K562 (cell line): ENCODE measurements around the gene TNIP2. TPM values are rescaled to one million over a fixed set of nuclear protein-coding genes. Genes with fewer than 3 reads are reported as not detected.
A peak's percentile ranks its signal among the peaks of the same experiment; 100 is the strongest.

Experiments
- CREB1 ChIP-seq, 2 experiments: sonication (generic) in 1 of 2; formaldehyde crosslinking in 1 of 2; IDR thresholded peaks; 2 replicates each; pipeline versions ENCODE4 v1.6.1 to v1.8.0; 2012 to 2022; ENCODE audit warnings: inconsistent platforms in 1 of 2, mild to moderate bottlenecking in 1 of 2, missing genetic modification reagents in 1 of 2, moderate library complexity in 1 of 2
- DPF2 ChIP-seq: fragments of 450-650 bp; IDR thresholded peaks from 2 replicates; pipeline ENCODE4 v1.6.1; 2016
- HDAC1 ChIP-seq, 2 experiments: fragments of 450-650 bp; IDR thresholded peaks; 2 replicates each; pipeline ENCODE4 v1.6.1; 2016 to 2017; ENCODE audit warnings: inconsistent platforms in 1 of 2, mild to moderate bottlenecking in 1 of 2, moderate library complexity in 1 of 2
- HDAC2 ChIP-seq: fragments of 450-650 bp; IDR thresholded peaks from 2 replicates; pipeline ENCODE4 v1.6.1; 2016; ENCODE audit warnings: mild to moderate bottlenecking
- JUND ChIP-seq, 2 experiments: IDR thresholded peaks; 2 replicates in 1 of 2; 3 replicates in 1 of 2; pipeline ENCODE4 v1.6.1; 2011; ENCODE audit warnings: borderline replicate concordance in 2 of 2, low read depth in 2 of 2, low read length in 2 of 2, improper control_type of control experiment in 1 of 2, missing biosample characterization in 1 of 2, missing genetic modification characterization in 1 of 2, missing genetic modification reagents in 1 of 2
- MEIS2 ChIP-seq: fragments of 450-650 bp; IDR thresholded peaks from 2 replicates; pipeline ENCODE4 v1.6.1; 2014; ENCODE audit warnings: mild to moderate bottlenecking; ENCODE audit not compliant: partially characterized antibody
- MIER1 ChIP-seq: fragments of 450-650 bp; IDR thresholded peaks from 2 replicates; pipeline ENCODE4 v1.6.1; 2016; ENCODE audit warnings: antibody characterized with exemption, mild to moderate bottlenecking, low read depth
- MTA3 ChIP-seq: fragments of 450-650 bp; formaldehyde crosslinking; IDR thresholded peaks from 2 replicates; pipeline ENCODE4 v1.6.1; 2017; ENCODE audit warnings: mild to moderate bottlenecking, borderline replicate concordance
- NEUROD1 ChIP-seq: fragments of 150-350 bp; IDR thresholded peaks from 2 replicates; pipeline ENCODE4 v1.6.1; 2014; ENCODE audit warnings: borderline replicate concordance, low read length, low read depth; ENCODE audit not compliant: partially characterized antibody
- NR1H2 ChIP-seq: sonication (generic); formaldehyde crosslinking; IDR thresholded peaks from 2 replicates; pipeline ENCODE4 v1.4.0; 2020; ENCODE audit warnings: mild to moderate bottlenecking, missing genetic modification reagents
- POLR2AphosphoS2 ChIP-seq: IDR thresholded peaks from 2 replicates; pipeline ENCODE4 v1.6.1; 2012; ENCODE audit warnings: low read length, improper control_type of control experiment
- TOE1 ChIP-seq, 2 experiments: fragments of 450-650 bp in 1 of 2; sonication (generic) in 1 of 2; formaldehyde crosslinking in 1 of 2; IDR thresholded peaks; 2 replicates each; pipeline versions ENCODE4 v1.7.1 to v1.8.0; 2016 to 2022; ENCODE audit warnings: borderline replicate concordance in 2 of 2, mild to moderate bottlenecking in 2 of 2, antibody characterized with exemption in 1 of 2, inconsistent platforms in 1 of 2, low read depth in 1 of 2, missing genetic modification reagents in 1 of 2, moderate library complexity in 1 of 2
- XRCC3 ChIP-seq: fragments of 450-650 bp; IDR thresholded peaks from 2 replicates; pipeline ENCODE4 v1.6.1; 2017; ENCODE audit warnings: mild to moderate bottlenecking, moderate library complexity
- ZNF778 ChIP-seq: fragments of 450-650 bp; formaldehyde crosslinking; IDR thresholded peaks from 2 replicates; pipeline ENCODE4 v1.4.0; 2020; ENCODE audit warnings: mild to moderate bottlenecking, moderate library complexity
- polyA plus RNA-seq, 8 experiments: library from polyadenylated mRNA; depleted of rRNA in 4 of 8; stranded (reverse) in 5 of 8; unstranded in 3 of 8; fragments of >200 nt; fragmentation: Nextera tagmentation in 2 of 8; fragmentation: Illumina TruSeq in 1 of 8; extraction: Ambion mirVana in 2 of 8; extraction: Trizol in 1 of 8; gene quantifications; 2 replicates each; pipeline versions ENCODE4 v1.2.1 to v1.2.3, GENCODE V29; 2011 to 2014; ENCODE audit warnings: inconsistent platforms in 1 of 8, missing spikeins in 1 of 8
- total RNA-seq, 7 experiments: library from RNA; depleted of rRNA in 6 of 7; stranded (reverse); fragments of >200 nt in 6 of 7; fragmentation: Illumina TruSeq in 2 of 7; extraction: Trizol in 2 of 7; gene quantifications; 2 replicates each; pipeline versions ENCODE4 v1.2.1 to v1.2.3, GENCODE V29; 2011 to 2021; ENCODE audit warnings: low replicate concordance in 1 of 7
- TF ChIP-seq, protein P1 (sequence below), 3 experiments: IDR thresholded peaks in 2 of 3; conservative IDR thresholded peaks in 1 of 3; 2 replicates each; pipeline ENCODE4 v1.5.1; 2011 to 2012; ENCODE audit warnings: low read length in 3 of 3, mild to moderate bottlenecking in 3 of 3, control low read depth in 2 of 3, improper control_type of control experiment in 1 of 3, inconsistent platforms in 1 of 3, low read depth in 1 of 3, mixed read lengths in 1 of 3, moderate library complexity in 1 of 3; ENCODE audit not compliant: insufficient read depth in 2 of 3
- TF ChIP-seq, protein P2 (sequence below), 2 experiments: fragments of 450-650 bp; conservative IDR thresholded peaks; 2 replicates each; pipeline ENCODE4 v1.6.1; 2017; ENCODE audit warnings: mild to moderate bottlenecking in 2 of 2, moderate library complexity in 2 of 2
- TF ChIP-seq, protein P3 (sequence below), 2 experiments: fragments of 450-650 bp in 1 of 2; sonication (generic) in 1 of 2; formaldehyde crosslinking in 1 of 2; IDR thresholded peaks in 1 of 2; conservative IDR thresholded peaks in 1 of 2; 2 replicates each; pipeline versions ENCODE4 v1.6.1 to v1.8.1; 2016 to 2023; ENCODE audit warnings: mild to moderate bottlenecking in 2 of 2, moderate library complexity in 2 of 2, inconsistent platforms in 1 of 2, missing genetic modification reagents in 1 of 2
- TF ChIP-seq, protein P4 (sequence below): sonication (generic); formaldehyde crosslinking; IDR thresholded peaks from 2 replicates; pipeline ENCODE4 v1.8.1; 2023; ENCODE audit warnings: mild to moderate bottlenecking, missing genetic modification reagents

Gene TNIP2
- total and polyA plus RNA-seq, 9 of the 15 experiments (the other 6 are each of a cell fraction or from before 2014, with no cell fraction given) = 0.61 to 42.6 (median 19.5) TPM

DNA sequence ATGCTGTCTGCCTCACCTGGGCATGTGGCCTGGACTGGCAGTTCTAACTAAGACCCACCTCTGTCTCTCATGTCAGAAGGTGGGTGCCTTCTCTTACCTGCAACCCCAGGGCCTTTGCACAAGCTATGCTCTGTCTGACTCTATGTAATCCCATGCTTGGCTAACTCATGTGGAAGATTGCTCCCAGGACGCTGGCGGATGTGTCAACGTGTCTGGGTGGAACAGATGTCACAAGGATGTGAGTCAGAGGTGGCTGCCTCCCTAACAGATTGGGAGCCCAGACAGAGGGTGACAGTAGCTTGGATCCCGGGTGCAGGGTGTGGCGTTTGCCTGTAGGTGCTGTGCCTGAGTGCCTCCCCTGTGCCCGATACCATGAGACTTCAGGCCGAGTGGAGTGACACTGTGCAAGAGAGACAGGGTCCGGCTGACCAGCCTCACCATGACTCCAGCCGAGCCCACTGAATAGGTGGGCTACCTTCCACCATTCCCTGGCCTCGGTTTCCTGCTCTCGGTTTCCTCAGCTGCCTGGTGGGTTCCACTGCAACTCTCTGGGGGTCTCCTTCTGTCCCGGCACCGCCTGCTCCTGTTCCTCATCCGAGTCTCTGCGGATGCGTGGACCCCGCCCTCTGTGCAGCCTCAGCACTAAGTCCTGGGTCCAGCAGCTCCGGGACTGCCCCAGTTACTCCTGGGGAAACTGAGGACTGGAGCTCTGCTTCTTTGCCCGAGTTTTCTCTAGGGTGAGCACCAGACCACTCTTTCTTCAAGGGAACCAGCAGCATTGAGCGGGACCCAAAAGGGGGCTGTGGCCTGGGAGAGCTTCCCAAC lies 47.7 kb upstream of the TNIP2 start (continued):
- TF ChIP-seq JUND (IDR thresholded peaks at IDR 0.05; ENCODE audit: borderline replicate concordance, low read depth, low read length) (peak; percentile 90), JUND (tag; IDR thresholded peaks at IDR 0.05; ENCODE audit: borderline replicate concordance, low read depth, low read length) (peak; percentile 77; the same call in 2 of the 3 replicates), POLR2AphosphoS2 (no peak), TOE1 (IDR thresholded peaks at IDR 0.05; ENCODE audit: borderline replicate concordance) (peak; percentile 67; the same call in 1 of the 2 replicates), TOE1 (CRISPR knock-in tag; IDR thresholded peaks at IDR 0.05; ENCODE audit: borderline replicate concordance, low read depth) (no peak), HDAC2 (peak; percentile 58; the same call in 1 of the 2 replicates), CREB1 (IDR thresholded peaks at IDR 0.05) (no peak), CREB1 (CRISPR knock-in tag; IDR thresholded peaks at IDR 0.05) (peak; percentile 60; the same call in 1 of the 2 replicates), MTA3 (no peak), NEUROD1 (peak; percentile 52), MIER1 (no peak), NR1H2 (CRISPR knock-in tag) (no peak), HDAC1 (IDR thresholded peaks at IDR 0.05) (peak in 1 of 2 experiments; percentile 47; a peak in 1 of 4 replicates), MEIS2 (peak; percentile 37), XRCC3 (no peak), ZNF778 (CRISPR knock-in tag) (no peak), DPF2 (peak; percentile 55; the same call in 1 of the 2 replicates)
- TF ChIP-seq, protein P1, sequence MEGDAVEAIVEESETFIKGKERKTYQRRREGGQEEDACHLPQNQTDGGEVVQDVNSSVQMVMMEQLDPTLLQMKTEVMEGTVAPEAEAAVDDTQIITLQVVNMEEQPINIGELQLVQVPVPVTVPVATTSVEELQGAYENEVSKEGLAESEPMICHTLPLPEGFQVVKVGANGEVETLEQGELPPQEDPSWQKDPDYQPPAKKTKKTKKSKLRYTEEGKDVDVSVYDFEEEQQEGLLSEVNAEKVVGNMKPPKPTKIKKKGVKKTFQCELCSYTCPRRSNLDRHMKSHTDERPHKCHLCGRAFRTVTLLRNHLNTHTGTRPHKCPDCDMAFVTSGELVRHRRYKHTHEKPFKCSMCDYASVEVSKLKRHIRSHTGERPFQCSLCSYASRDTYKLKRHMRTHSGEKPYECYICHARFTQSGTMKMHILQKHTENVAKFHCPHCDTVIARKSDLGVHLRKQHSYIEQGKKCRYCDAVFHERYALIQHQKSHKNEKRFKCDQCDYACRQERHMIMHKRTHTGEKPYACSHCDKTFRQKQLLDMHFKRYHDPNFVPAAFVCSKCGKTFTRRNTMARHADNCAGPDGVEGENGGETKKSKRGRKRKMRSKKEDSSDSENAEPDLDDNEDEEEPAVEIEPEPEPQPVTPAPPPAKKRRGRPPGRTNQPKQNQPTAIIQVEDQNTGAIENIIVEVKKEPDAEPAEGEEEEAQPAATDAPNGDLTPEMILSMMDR (IDR thresholded peaks at IDR 0.05 in 2 of 3, conservative IDR thresholded peaks at IDR 0.05 in 1 of 3; ENCODE audit: insufficient read depth in 2 of 3, low read depth in 1 of 3, low read length in 3 of 3) = 0 out of 6 replicates have a peak, but pooled peaks of 1 of the 3 experiments have one; percentile 3
- TF ChIP-seq, protein P2, sequence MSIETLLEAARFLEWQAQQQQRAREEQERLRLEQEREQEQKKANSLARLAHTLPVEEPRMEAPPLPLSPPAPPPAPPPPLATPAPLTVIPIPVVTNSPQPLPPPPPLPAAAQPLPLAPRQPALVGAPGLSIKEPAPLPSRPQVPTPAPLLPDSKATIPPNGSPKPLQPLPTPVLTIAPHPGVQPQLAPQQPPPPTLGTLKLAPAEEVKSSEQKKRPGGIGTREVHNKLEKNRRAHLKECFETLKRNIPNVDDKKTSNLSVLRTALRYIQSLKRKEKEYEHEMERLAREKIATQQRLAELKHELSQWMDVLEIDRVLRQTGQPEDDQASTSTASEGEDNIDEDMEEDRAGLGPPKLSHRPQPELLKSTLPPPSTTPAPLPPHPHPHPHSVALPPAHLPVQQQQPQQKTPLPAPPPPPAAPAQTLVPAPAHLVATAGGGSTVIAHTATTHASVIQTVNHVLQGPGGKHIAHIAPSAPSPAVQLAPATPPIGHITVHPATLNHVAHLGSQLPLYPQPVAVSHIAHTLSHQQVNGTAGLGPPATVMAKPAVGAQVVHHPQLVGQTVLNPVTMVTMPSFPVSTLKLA (conservative IDR thresholded peaks at IDR 0.05) = peak in 1 of 2 experiments; percentile 52; a peak in 2 of 4 replicates
- TF ChIP-seq, protein P3, sequence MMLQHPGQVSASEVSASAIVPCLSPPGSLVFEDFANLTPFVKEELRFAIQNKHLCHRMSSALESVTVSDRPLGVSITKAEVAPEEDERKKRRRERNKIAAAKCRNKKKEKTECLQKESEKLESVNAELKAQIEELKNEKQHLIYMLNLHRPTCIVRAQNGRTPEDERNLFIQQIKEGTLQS (IDR thresholded peaks at IDR 0.05) = peak; percentile 80
- TF ChIP-seq, protein P3 (CRISPR knock-in tag; conservative IDR thresholded peaks at IDR 0.05) = no peak
- TF ChIP-seq, protein P4, sequence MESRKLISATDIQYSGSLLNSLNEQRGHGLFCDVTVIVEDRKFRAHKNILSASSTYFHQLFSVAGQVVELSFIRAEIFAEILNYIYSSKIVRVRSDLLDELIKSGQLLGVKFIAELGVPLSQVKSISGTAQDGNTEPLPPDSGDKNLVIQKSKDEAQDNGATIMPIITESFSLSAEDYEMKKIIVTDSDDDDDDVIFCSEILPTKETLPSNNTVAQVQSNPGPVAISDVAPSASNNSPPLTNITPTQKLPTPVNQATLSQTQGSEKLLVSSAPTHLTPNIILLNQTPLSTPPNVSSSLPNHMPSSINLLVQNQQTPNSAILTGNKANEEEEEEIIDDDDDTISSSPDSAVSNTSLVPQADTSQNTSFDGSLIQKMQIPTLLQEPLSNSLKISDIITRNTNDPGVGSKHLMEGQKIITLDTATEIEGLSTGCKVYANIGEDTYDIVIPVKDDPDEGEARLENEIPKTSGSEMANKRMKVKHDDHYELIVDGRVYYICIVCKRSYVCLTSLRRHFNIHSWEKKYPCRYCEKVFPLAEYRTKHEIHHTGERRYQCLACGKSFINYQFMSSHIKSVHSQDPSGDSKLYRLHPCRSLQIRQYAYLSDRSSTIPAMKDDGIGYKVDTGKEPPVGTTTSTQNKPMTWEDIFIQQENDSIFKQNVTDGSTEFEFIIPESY (CRISPR knock-in tag) = peak; percentile 91
